ENCODE results near the gene SERPINB7.

SERPINB7 gene

DNA sequence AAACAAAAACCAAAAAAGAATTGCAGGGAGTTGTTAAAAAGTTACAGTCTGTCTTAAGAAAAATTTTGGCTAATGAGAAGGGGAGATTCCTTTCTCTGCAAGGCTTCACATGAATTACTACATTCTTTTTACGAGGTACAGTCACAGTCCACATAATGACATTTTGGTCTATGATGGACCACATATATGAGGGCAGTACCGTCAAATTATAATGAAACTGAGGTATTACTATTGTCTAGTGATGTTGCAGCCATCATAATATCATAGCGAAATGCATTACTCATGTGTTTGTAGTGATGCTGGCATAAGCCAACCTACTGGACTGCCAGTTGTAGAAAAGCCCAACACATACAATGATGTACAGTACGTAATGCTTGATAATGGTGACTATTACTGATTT, 12.5 kb downstream of the SERPINB7 start:
- no peak for DNase-seq (ENCODE audit: low read depth in 2 of 2)

GRCh38 chr18:63788447-63789096, 13.4 kb downstream of the SERPINB7 start:
- DNase-seq (ENCODE audit: low read depth in 2 of 2): no peak

GRCh38 chr18:63789327-63789726, 14.1 kb downstream of the SERPINB7 start:
- no peak for DNase-seq (ENCODE audit: low read depth in 2 of 2)

- no peak for DNase-seq (ENCODE audit: low read depth in 2 of 2)
Observed at GRCh38 chr18:63795606-63796005, 20.4 kb downstream of the SERPINB7 start.

DNA sequence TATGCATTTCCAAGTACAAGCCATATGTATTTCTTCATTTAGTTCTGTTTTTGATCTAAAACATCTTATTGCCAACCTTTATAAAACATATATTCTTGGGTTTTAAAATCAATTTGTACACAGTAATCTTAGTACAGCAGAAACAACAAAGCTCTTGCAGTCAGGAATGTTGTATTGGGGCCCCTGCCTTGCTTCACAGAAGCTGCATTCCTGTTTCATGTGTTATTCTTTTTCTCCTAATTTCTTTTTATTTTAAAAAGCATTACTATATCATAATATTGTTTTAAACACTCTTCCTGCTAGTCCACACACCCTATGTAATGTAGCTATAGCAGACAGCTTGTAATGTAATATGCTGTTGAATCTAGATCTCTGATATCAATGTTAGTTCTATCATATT, 24.0 kb downstream of the SERPINB7 start:
- DNase-seq (ENCODE audit: low read depth in 2 of 2): no peak

DNA sequence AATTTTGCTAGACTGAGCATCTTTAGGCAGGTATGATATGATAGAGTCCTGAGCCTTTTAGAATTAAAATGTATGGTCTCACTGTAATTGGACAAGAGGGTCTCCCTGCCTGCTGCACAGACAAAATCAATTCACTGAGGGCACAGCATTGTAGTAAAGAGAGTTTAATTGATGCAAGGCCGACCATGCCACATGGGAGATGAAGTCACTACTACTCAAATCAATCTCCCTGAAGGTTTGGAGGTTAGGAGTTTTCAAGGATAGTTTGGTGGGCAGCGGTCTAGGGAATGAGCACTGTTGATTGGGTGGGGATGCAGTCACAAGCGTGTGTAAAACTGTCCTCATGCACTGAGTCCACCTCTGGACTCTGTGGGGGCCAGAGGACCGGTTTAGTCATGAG, 26.1 kb downstream of the SERPINB7 start:
- no peak for DNase-seq (ENCODE audit: low read depth in 2 of 2)

DNA sequence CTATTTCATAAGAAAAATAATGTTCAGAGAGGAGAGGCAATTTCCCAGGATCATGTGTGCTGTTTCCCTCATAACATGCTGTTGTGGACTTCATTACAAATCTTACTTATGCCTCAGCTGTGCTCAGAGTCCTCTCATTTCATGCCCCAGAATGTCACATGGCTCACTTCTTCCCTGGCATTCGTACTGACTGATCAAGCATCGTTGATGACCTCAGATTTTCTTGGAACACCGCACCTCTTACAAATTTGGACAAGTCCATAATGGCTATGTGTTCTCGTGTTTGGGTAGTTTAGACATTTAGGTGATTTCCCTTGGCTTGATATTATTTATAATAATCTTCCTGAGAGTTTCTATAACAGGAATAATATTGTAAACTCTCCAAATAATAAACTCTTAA, 32.9 kb downstream of the SERPINB7 start:
- DNase-seq (ENCODE audit: low read depth in 2 of 2): no peak

DNA sequence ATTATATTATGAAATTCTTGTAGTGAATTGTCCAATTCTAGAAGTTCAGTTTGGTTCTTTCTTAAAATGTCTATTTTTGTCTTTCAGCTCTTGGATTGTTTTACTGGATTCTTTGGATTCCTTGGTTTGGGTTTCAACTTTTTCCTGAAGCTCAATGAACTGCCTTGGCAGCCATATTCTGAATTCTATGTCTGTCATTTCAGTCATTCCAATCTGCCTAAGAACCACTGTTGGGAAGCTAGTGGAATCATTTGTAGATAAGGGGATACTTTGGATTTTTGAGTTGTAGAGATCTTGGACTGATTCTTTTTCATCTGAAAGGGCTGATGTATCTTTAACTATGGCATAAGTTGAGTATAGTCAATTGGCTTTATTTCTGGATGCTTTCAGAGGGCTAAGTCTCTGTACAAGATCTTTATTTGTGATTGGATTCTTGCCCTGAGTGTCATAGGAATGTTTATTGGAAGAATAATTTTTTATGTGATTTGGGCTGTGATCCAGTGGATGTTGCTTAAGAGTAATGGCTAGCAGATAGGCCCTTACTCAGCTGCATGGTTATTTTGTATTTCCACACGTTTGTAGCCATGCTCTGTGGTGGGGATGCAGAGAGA, 42.3 kb downstream of the SERPINB7 start:
- no peak for DNase-seq (ENCODE audit: low read depth in 2 of 2)

DNA sequence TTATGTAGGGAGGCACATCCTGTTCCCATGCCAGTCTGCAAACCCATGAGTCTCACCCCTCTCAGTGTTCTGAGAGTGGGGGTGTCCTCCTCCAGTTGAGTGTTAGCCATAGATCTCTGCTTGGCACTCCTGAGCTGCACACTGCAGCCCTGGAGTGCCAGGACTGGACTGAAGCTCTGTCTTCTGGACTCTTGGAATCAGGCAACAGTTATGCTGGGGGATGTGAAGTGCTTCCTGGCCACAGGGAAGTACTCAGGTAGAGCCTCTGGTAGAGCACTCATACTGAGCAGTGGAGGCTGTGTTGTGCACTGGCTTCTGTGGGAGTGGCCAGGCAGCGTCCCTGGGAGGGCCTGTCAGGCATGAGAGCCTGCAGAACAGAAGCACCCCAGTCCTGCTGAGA, 43.0 kb downstream of the SERPINB7 start:
- DNase-seq (ENCODE audit: low read depth in 2 of 2): no peak

DNA sequence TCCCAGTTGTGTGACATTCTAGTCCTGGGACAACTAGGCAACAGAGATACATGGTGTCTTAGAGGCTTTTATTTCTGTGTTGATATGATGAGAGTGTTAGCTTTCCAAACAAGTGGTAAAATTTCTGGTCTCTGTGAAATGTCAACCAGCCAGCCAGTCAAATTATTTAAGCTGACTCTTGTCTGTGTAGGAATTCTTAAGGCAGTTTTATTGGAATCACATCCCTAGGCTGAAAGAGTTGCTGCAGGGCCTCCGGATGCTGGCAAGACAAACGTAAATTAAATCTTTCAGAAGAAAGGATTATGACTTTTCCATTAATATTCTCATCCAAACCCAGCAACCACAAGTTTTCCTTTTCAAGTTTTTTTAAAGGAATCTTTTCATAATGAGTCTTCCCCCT, 44.6 kb downstream of the SERPINB7 start:
- DNase-seq (ENCODE audit: low read depth in 2 of 2): no peak

DNA sequence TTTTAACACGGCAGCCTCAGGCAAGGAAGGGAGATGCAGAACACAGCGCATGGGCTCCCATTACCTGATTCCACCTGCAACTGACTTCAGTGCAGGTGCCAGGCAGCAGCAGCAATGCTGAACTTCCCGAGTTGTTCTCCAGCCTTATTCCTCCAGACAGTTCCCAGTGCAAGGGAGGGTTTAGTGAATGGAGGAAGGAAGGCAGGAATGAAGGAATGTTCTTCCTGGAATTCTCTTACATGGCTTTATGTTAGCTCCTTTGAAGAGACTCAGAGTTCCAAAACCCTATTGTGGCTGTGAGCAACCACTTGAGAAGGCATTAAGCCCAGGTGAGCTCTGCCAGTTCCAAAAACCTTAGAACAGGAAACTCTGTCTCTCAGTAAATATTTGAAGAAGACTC, 45.5 kb downstream of the SERPINB7 start:
- DNase-seq (ENCODE audit: low read depth in 2 of 2): no peak

DNA sequence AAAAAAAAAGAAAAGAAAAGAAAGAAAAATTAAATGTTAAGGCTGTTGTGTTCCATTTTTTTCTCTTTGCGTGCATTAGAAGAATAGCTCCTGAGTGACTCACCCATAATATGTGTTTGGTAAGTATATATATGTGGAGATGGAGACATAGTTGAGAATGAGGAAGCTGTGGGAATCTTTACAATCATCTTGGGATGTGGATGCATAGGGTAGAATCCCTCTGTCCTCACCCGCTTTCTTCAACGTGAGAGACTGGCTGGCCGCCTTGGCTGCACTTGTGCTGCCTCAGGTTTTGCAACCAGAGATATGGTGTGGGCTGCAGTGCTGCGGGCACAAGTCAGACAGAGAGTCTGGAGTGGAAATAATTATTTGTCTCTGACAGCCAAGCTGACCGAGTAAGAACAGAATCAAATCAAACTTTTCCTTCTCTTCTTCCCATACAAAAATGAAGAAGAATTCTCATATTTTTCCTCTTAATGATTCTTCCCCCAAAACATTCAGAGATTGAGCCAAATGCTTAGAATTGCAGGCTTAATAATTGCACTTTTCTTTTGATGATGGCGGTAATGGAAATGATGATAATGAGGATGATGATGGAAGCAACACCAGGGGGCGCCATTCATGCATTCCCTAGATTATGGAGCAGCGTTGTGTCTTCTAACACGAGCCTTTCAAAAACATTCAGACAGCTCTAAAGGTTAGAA, 48.5 kb downstream of the SERPINB7 start:
- peak in 1 of 2 donors; percentile 4 for DNase-seq (ENCODE audit: low read depth in 2 of 2)

GRCh38 chr18:63824220-63824525, 49.0 kb downstream of the SERPINB7 start:
- no peak for DNase-seq (ENCODE audit: low read depth in 2 of 2)

DNA sequence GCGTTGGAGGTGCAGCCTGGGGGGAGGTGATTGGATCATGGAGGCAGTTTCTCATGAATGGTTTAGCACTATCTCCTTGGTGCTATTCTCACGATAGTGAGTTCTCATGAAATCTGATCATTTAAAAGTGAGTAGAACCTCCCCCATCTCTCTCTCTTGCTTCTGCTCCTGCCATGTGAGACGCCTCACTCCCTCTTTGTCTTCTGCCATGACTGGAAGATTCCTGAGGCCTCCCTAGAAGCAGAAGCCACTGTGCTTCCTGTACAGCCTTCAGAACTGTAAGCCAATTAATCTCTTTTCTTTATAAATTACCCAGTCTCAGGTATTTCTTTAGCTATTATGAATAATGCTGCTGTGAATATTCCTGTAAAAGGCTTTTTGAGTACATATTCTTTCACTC, 52.9 kb downstream of the SERPINB7 start:
- no peak for DNase-seq (ENCODE audit: low read depth in 2 of 2)

- no peak for DNase-seq (ENCODE audit: low read depth in 2 of 2)
Observed at GRCh38 chr18:63828656-63829055, 53.4 kb downstream of the SERPINB7 start.

DNA sequence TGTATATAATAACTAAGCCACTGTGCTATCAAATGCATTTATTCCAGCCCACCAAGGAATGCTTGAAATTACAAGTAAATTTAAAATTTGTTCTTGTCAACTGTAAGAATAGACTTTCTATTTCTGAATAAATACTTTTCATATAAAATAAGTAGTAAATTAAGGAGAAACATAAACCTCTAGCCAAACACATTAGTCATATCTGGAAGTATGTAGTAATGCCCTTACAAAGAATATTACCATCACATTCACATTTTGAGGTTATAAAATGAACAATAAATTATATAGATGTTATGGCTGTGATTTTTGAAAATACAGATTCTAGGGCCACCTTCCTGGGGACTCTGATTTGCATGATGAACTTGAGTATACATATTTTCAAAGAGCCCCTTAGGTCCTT, 54.7 kb downstream of the SERPINB7 start:
- no peak for DNase-seq (ENCODE audit: low read depth in 2 of 2)

DNA sequence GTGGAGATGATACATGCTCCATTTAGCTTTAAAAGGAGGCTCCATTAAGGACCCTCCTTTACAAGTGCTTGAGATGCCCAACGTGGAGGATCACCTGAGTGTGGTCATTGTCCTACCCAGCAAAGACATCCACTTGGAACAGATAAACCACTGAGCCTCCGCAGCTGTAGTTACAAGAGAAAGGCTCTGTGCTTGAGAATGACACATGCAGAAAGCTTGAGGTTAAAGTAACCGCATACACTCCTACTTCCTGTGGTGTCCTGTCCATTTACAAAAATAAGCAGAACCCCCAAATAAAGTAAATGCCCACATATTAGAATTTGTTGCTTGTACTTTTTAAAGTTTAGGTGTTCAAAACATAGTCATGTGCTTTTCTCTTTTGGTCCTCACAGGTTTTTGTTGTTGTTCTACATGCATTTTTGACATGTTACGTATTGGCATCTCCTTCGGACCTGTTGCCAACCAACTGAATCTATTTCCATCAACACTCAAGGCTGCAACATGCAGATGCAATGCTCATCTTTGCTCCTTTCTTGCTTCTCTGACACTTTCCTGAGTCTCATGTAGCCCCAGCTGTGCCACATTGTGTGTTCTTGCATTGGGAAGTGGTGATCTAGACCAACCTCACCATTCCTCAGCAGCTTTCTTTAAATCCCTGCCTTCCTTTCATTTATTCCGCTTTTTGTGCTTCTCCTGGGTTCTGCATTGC, 56.0 kb downstream of the SERPINB7 start:
- DNase-seq (ENCODE audit: low read depth in 2 of 2): no peak

- no peak for DNase-seq (ENCODE audit: low read depth in 2 of 2)
Observed at GRCh38 chr18:63832470-63832869, 57.3 kb downstream of the SERPINB7 start.

GRCh38 chr18:63834471-63835113, 59.4 kb downstream of the SERPINB7 start:
- no peak for DNase-seq (ENCODE audit: low read depth in 2 of 2)

- DNase-seq (ENCODE audit: low read depth in 2 of 2): no peak
Observed at GRCh38 chr18:63836456-63836855, 61.2 kb downstream of the SERPINB7 start.

- no peak for DNase-seq (ENCODE audit: low read depth in 2 of 2)
Observed at GRCh38 chr18:63837590-63837989, 62.4 kb downstream of the SERPINB7 start.

- no peak for DNase-seq (ENCODE audit: low read depth in 2 of 2)
Observed at GRCh38 chr18:63843008-63843407, 67.8 kb downstream of the SERPINB7 start.

All from stimulated activated CD4-positive, alpha-beta T cell treated with anti-CD3 and anti-CD28 coated beads, Interleukin-1b, Interleukin-23, amount 100 ng/mL, for 1 hour (primary cell).